Measurements from ENCODE around the gene CGB5.
"Not testable (repeated sequence)": the region's sequence is repeated elsewhere in the genome, so short reads cannot be mapped to it uniquely, and the experiment has no call there.

The CGB5 gene

GRCh38 chr19:49020931-49021895, 22.4 kb upstream of the CGB5 start:
- no peak for DNase-seq (ENCODE audit: low read depth in 3 of 3)

- no peak for DNase-seq (ENCODE audit: low read depth in 3 of 3)
These were observed 21.5 kb upstream of the CGB5 start for GRCh38 chr19:49022116-49022515.

GRCh38 chr19:49024233-49024632, 19.4 kb upstream of the CGB5 start, which contains the start of gene CGB3:
Gene CGB3 (minus strand): TSS chr19:49024333. CDS start chr19:49023971, 362 bp downstream.
- DNase-seq (ENCODE audit: low read depth in 3 of 3), result not testable (repeated sequence)

- not testable (repeated sequence) for DNase-seq (ENCODE audit: low read depth in 3 of 3)
These were observed 18.6 kb upstream of the CGB5 start for GRCh38 chr19:49025088-49025487.

GRCh38 chr19:49025599-49025998, 18.0 kb upstream of the CGB5 start:
- DNase-seq (ENCODE audit: low read depth in 3 of 3), result not testable (repeated sequence)

GRCh38 chr19:49028686-49029085, 15.0 kb upstream of the CGB5 start:
- DNase-seq (ENCODE audit: low read depth in 3 of 3), result not testable (repeated sequence)

- DNase-seq (ENCODE audit: low read depth in 3 of 3), result not testable (repeated sequence)
These were observed 13.9 kb upstream of the CGB5 start for GRCh38 chr19:49029749-49030148.

GRCh38 chr19:49030323-49030722, 13.3 kb upstream of the CGB5 start:
- not testable (repeated sequence) for DNase-seq (ENCODE audit: low read depth in 3 of 3)

GRCh38 chr19:49031642-49032301, 11.9 kb upstream of the CGB5 start, which contains the start of gene CGB2:
Gene CGB2 (plus strand): TSS chr19:49031890. CDS start chr19:49032096, 206 bp downstream.
- DNase-seq (ENCODE audit: low read depth in 3 of 3), result not testable (repeated sequence)

GRCh38 chr19:49036815-49037214, 6.8 kb upstream of the CGB5 start, which contains the start of gene CGB1:
Gene CGB1 (minus strand): TSS chr19:49036895. CDS start chr19:49036711, 184 bp downstream.
- not testable (repeated sequence) for DNase-seq (ENCODE audit: low read depth in 3 of 3)

GRCh38 chr19:49038111-49038510, 5.5 kb upstream of the CGB5 start:
- not testable (repeated sequence) for DNase-seq (ENCODE audit: low read depth in 3 of 3)

- not testable (repeated sequence) for DNase-seq (ENCODE audit: low read depth in 3 of 3)
These were observed 4.9 kb upstream of the CGB5 start for GRCh38 chr19:49038557-49039276.

GRCh38 chr19:49039736-49040135, 3.9 kb upstream of the CGB5 start:
- not testable (repeated sequence) for DNase-seq (ENCODE audit: low read depth in 3 of 3)

GRCh38 chr19:49042177-49042576, 1.5 kb upstream of the CGB5 start:
- no peak for DNase-seq (ENCODE audit: low read depth in 3 of 3)

GRCh38 chr19:49042666-49043065, 982 bp upstream of the CGB5 start:
- not testable (repeated sequence) for DNase-seq (ENCODE audit: low read depth in 3 of 3)

GRCh38 chr19:49049011-49049410, 5.4 kb downstream of the CGB5 start, which contains the start of gene CGB8:
Gene CGB8 (minus strand): TSS chr19:49049111. CDS start chr19:49048739, 372 bp downstream.
- DNase-seq (ENCODE audit: low read depth in 3 of 3), result not testable (repeated sequence)

- not testable (repeated sequence) for DNase-seq (ENCODE audit: low read depth in 3 of 3)
These were observed 6.2 kb downstream of the CGB5 start for GRCh38 chr19:49049834-49050233.

GRCh38 chr19:49050376-49051033, 6.9 kb downstream of the CGB5 start:
- DNase-seq (ENCODE audit: low read depth in 3 of 3), result not testable (repeated sequence)

- peak; percentile 18 to 39 (median 36) for DNase-seq (ENCODE audit: low read depth in 3 of 3)
These were observed 12.7 kb downstream of the CGB5 start for GRCh38 chr19:49056101-49056901.
